MCF 10A (cell line): Measurements from ENCODE around the gene SPINK13. TPM values are rescaled to one million over a fixed set of nuclear protein-coding genes. Genes with fewer than 3 reads are reported as not detected.
"Not testable (repeated sequence)": the region's sequence is repeated elsewhere in the genome, so short reads cannot be mapped to it uniquely, and the experiment has no call there.

ENCODE experiments used
- BruUV-seq: library from RNA; stranded (reverse); fragments of 400-500 nt; replicated peaks from 2 replicates; lab custom pipeline; 2021; lab: Mats Ljungman, UMichigan
- CTCF ChIA-PET: fragments of 300-600 bp; sonication (Branson Sonifier 250); formaldehyde crosslinking; extraction: SDS; loops from one replicate; lab custom pipeline; 2021; ENCODE audit warnings: antibody characterized with exemption, inconsistent platforms; lab: Yijun Ruan, JAX
- POLR2A ChIA-PET: fragments of 300-600, 350-650 bp; sonication (Branson Sonifier 250); formaldehyde crosslinking; extraction: SDS; loops from one replicate; lab custom pipeline; 2020; ENCODE audit warnings: antibody characterized with exemption, inconsistent platforms; lab: Yijun Ruan, JAX
- DNase-seq: peaks from one replicate; pipeline ENCODE4 v3.0.0-alpha.2; 2018; ENCODE audit not compliant: unreplicated experiment
- H3K27ac Mint-ChIP-seq: one replicate; pipeline ENCODE4 v1.8.0; 2022; ENCODE audit warnings: mild to moderate bottlenecking, low read depth, mixed read lengths; ENCODE audit not compliant: unreplicated experiment
- H3K27me3 Mint-ChIP-seq: one replicate; pipeline ENCODE4 v1.8.0; 2022; ENCODE audit warnings: mixed read lengths; ENCODE audit not compliant: insufficient read depth, unreplicated experiment
- H3K36me3 Mint-ChIP-seq: one replicate; pipeline ENCODE4 v1.8.0; 2022; ENCODE audit warnings: mild to moderate bottlenecking, moderate library complexity, mixed read lengths; ENCODE audit not compliant: insufficient read depth, unreplicated experiment
- H3K4me1 Mint-ChIP-seq: one replicate; pipeline ENCODE4 v1.8.0; 2022; ENCODE audit warnings: mixed read lengths; ENCODE audit not compliant: insufficient read depth, unreplicated experiment
- H3K4me3 Mint-ChIP-seq: one replicate; pipeline ENCODE4 v1.8.0; 2022; ENCODE audit warnings: mild to moderate bottlenecking, moderate library complexity, mixed read lengths; ENCODE audit not compliant: unreplicated experiment
- H3K9me3 Mint-ChIP-seq: one replicate; pipeline ENCODE4 v1.8.0; 2022; ENCODE audit warnings: mixed read lengths; ENCODE audit not compliant: unreplicated experiment
- CTCF ChIP-seq: fragments of 200-600 bp; IDR thresholded peaks from one replicate; pipeline ENCODE4 v1.8.0; 2022; ENCODE audit warnings: antibody characterized with exemption, mild to moderate bottlenecking; ENCODE audit not compliant: unreplicated experiment
- intact Hi-C: fragments of 100-400 bp; cut with micrococcal nuclease; formaldehyde crosslinking; loops from 2 replicates; pipeline ENCODE4 v1.14.1; 2022
- total RNA-seq: library from RNA; stranded (reverse); gene quantifications from 2 replicates; pipeline ENCODE4 v1.2.3, GENCODE V29; 2022

The SPINK13 gene
- total RNA-seq, 1 experiment from 2014 or later = not detected

- no peaks in the 10 kb centered on the region for H3K4me1 Mint-ChIP-seq
- BruUV-seq = no TSS peak
- DNase-seq = no peak
- H3K4me3 Mint-ChIP-seq = no peak overlapping the region
- intact Hi-C loops = no loop called here
- H3K27ac Mint-ChIP-seq = no peak overlapping the region
- POLR2A ChIA-PET = no interaction called here
- no peaks in the 10 kb centered on the region for H3K27me3 Mint-ChIP-seq
- no peak for TF ChIP-seq CTCF
- peaks cover 16% of the 10 kb centered on the region for H3K9me3 Mint-ChIP-seq
- H3K36me3 Mint-ChIP-seq = no peaks in the 10 kb centered on the region
- CTCF ChIA-PET = interaction anchor here (0.5 to 2.2 kb wide), 4 partner anchors 63 to 419 kb away, joined by 3 to 5 read pairs (median 4); no protein-coding TSS in a partner anchor
Observed at GRCh38 chr5:148311484-148311883, 42.9 kb downstream of the SPINK13 start.

- intact Hi-C loops = no loop called here
- CTCF ChIA-PET = interaction anchor here (0.5 to 0.9 kb wide), 4 partner anchors 18 to 419 kb away, joined by 3 to 4 read pairs (median 3); no protein-coding TSS in a partner anchor
- Mint-ChIP-seq H3K27me3 (no peaks in the 10 kb centered on the region), H3K4me1 (no peaks in the 10 kb centered on the region), H3K4me3 (no peak within 1 kb of the TSS), H3K27ac (no peak within 1 kb of the TSS), H3K9me3 (peaks cover 16% of the 10 kb centered on the region), H3K36me3 (no peaks in the 10 kb centered on the region)
- no peak for DNase-seq
- TF ChIP-seq CTCF = no peak
- POLR2A ChIA-PET = interaction anchor here (1.0 kb wide), 1 partner anchor 12 kb away, joined by 3 read pairs; no protein-coding TSS in a partner anchor
- no TSS peak for BruUV-seq
Observed at GRCh38 chr5:148312153-148312552, 43.6 kb downstream of the SPINK13 start, which contains the start of gene SPINK7. TSS of gene SPINK7 (plus strand) at chr5:148312423. CDS start at chr5:148312484, 61 bp downstream.

- no peaks in the 10 kb centered on the region for H3K36me3 Mint-ChIP-seq
- intact Hi-C loops = loop anchor here (1.0 kb wide), 2 partner anchors 39 to 60 kb away; no protein-coding TSS in a partner anchor
- no TSS peak for BruUV-seq
- TF ChIP-seq CTCF = peak; percentile 40
- DNase-seq = peak; percentile 53
- H3K27ac Mint-ChIP-seq = no peak overlapping the region
- ChIA-PET CTCF (interaction anchor here (0.5 to 3.1 kb wide), 14 partner anchors 9 to 723 kb away, joined by 3 to 24 read pairs (median 4); no protein-coding TSS in a partner anchor), POLR2A (no interaction called here)
- H3K4me1 Mint-ChIP-seq = no peaks in the 10 kb centered on the region
- no peak overlapping the region for H3K4me3 Mint-ChIP-seq
- peaks cover 8% of the 10 kb centered on the region for H3K9me3 Mint-ChIP-seq
- H3K27me3 Mint-ChIP-seq = no peaks in the 10 kb centered on the region
Observed at GRCh38 chr5:148314187-148314586, 45.6 kb downstream of the SPINK13 start.

- Mint-ChIP-seq H3K4me3 (no peak overlapping the region), H3K27me3 (no peaks in the 10 kb centered on the region), H3K9me3 (peaks cover 2% of the 10 kb centered on the region), H3K4me1 (no peaks in the 10 kb centered on the region), H3K36me3 (no peaks in the 10 kb centered on the region), H3K27ac (no peak overlapping the region)
- CTCF ChIA-PET = interaction anchor here (0.5 to 3.1 kb wide), 12 partner anchors 9 to 724 kb away, joined by 3 to 24 read pairs (median 4); no protein-coding TSS in a partner anchor
- BruUV-seq = no TSS peak
- no peak for TF ChIP-seq CTCF
- intact Hi-C loops = loop anchor here (1.0 kb wide), 2 partner anchors 39 to 60 kb away; no protein-coding TSS in a partner anchor
- DNase-seq = no peak
- POLR2A ChIA-PET = interaction anchor here (2.2 kb wide), 1 partner anchor 12 kb away, joined by 6 read pairs; no protein-coding TSS in a partner anchor
Observed at GRCh38 chr5:148314731-148315130, 46.1 kb downstream of the SPINK13 start.

GRCh38 chr5:148320011-148320963 lies 51.7 kb downstream of the SPINK13 start:
- DNase-seq, intact Hi-C loops, H3K4me1 Mint-ChIP-seq, H3K27ac Mint-ChIP-seq, BruUV-seq, H3K36me3 Mint-ChIP-seq, H3K9me3 Mint-ChIP-seq, H3K27me3 Mint-ChIP-seq: not testable (repeated sequence)
- POLR2A ChIA-PET = interaction anchor here (0.6 kb wide), 1 partner anchor 849 kb away, joined by 3 read pairs; no protein-coding TSS in a partner anchor
- peak overlapping the region; percentile 59 for H3K4me3 Mint-ChIP-seq
- CTCF ChIA-PET = interaction anchor here (1.0 to 1.1 kb wide), 2 partner anchors 13 to 141 kb away, joined by 3 to 8 read pairs; no protein-coding TSS in a partner anchor
